DOHH2 (cell line): Measurements from ENCODE around the gene GOSR2.

Source experiments
- CTCF ChIP-seq: fragments of 200-600 bp; sonication (generic); IDR thresholded peaks from one replicate; pipeline ENCODE4 v1.5.1; 2014; ENCODE audit warnings: antibody characterized with exemption, mild to moderate bottlenecking, low read depth, low read length; ENCODE audit not compliant: poor library complexity, severe bottlenecking
- EZH2phosphoT487 ChIP-seq: fragments of 200-600 bp; sonication (generic); IDR thresholded peaks from 2 replicates; pipeline ENCODE4 v1.6.1; 2017; ENCODE audit warnings: borderline replicate concordance, mild to moderate bottlenecking, antibody characterized with exemption, low read length, moderate library complexity, mixed read lengths

- TF ChIP-seq CTCF (no peak), EZH2phosphoT487 (no peak)
Measured at GRCh38 chr17:46983782-46984181, 60.8 kb downstream of the GOSR2 start.
